HG02571 (cell line): ENCODE results near the gene PNPLA2.
A peak's percentile ranks its signal among the peaks of the same experiment; 100 is the strongest.

ENCODE experiments used
- ATAC-seq: cut with Tn5 transposase; IDR thresholded peaks from one replicate; pipeline ENCODE4 v1.9.1; 2021; ENCODE audit warnings: mild to moderate bottlenecking, moderate library complexity; ENCODE audit not compliant: unreplicated experiment

The PNPLA2 gene

DNA sequence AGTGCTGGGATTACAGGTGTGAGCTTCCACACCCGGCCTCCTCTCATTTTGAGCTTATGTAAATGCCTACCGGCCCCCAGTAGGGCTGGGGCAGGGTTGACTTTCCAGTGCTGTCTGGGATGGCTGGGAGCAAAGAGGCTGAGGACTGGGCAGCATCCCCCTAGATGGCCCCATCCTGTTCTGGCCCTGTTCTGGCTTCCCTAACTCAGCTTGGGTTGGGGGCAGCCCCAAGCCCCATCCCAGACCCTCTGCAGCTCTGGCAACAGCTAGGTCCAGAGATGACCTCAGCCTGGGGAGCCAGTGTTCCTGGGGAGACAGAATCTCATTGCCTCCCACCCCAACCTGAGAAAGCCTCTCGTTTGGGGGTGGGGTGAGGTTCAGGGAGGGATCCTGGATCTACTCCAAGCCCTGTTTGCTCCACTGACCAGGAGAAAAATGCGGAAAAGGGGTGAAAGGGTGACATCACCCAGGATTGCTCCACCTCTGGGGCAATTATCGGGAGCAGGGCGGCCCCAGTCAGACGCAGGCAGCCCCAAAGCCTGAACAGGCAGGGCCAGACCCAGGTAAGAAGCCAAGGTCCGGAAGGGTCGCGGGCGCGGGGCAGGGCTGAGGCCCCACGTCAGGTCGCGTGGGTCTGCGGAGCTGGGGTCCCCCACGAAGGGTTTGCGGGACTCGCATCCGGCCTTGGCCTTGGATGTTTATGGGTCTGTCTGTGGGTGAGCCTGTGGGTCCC, at the start of gene PNPLA2:
Gene PNPLA2, plus strand, starts transcription at position 519 of the 733 bp plus-strand sequence. CDS start 805 bp downstream, outside the sequence.
- ATAC-seq = no peak

- no peak for ATAC-seq
These were observed 48.6 kb upstream of the PNPLA2 start for GRCh38 chr11:769887-770641.

DNA sequence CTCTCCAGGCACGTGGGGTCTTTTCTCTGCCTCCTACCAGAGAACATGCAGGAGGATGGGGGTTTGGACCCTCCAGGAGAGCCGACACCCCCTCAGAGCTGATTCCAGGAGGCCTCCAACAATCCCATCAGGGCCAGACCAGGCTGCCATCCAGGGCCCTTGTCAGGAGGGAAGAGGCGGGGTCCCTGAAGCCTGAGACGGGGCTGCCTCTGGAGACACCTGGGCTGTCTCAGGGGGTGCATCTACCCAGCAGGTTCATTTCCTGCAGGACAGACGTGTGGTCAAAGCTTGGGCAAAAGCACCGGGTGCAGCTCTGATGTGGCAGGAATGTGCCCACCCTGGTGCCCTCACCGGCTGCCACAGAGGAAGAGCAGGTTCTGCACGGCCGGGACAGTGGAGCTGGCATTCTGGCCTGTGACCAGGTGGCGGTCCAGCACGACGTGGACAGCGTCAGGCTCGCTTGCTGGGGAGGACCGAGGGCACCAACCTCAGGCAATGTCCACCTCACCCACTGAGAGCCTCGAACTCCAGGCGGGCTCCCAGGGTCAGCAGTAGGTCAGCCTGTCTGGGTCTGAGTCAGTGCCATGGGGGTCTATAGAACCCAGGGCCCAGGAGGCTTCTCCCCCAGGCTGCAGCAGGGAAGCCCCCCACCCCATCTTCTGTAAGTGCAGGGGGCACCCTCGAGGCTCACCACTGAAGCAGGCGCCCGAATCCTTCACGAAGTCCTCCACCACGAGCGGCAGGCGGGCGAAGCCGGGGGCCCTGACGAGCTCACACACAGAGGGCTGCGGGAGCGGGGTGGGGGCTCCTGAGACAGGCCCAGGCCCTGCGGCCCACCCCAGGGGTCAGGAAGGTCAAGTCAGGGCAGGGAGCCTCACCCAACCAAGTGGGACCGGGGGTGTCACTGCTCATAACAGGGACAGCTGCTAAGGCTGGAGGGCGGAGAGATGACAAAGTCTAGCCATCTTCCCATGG, 47.8 kb upstream of the PNPLA2 start:
- ATAC-seq = no peak

DNA sequence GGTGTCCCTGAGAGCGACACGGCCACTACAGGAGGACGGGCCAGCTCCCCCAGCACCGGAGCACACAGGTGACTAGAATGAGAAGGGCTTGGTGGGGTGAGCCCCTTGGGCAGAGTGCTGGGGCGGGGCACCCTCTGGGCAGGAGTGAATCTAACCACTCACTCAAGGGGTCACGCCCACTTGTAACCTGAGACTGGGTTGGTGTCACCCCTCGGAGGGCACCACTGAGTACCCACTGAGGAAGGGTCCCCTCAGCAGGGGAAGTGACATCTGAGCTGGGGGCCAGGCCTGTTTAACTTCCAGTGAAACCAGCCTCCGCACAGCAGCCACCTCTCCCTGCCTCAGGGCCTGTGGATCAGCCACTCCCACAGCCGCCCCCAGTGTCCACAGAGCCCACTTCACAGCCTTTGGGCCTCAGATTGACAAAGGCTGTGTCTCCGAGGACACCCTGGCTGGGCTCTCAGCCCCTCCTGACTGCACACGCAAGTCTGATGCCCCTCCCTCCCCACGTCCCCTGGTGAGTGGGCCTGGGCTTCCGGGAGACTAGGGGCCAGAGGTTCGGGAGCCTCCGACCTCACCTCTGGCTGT, 47.0 kb upstream of the PNPLA2 start:
- ATAC-seq = no peak

- ATAC-seq = no peak
These were observed 46.0 kb upstream of the PNPLA2 start for GRCh38 chr11:772429-773390.

DNA sequence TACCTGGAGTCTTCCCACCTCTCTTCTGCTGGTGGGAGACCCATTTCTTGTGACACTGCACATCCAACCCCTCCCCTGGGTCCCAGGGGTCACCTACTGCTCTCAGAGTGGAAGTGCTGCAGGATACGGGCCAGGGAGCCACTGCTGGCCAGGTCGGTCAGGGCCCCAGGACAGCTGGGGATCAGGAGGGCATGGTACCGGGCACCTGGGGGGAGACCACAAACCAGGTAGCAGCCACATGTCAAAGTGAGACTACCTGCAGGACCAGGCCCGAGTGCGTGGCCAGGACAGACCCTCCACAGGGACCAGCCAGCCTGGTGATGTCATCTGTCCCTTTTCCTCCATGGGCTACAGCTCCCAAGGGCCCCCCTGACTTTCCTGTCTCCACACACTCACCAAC, 45.3 kb upstream of the PNPLA2 start:
- ATAC-seq = no peak

- ATAC-seq = no peak
These were observed 44.9 kb upstream of the PNPLA2 start for GRCh38 chr11:773830-774229.

GRCh38 chr11:774873-775592, 43.7 kb upstream of the PNPLA2 start:
- ATAC-seq = no peak

DNA sequence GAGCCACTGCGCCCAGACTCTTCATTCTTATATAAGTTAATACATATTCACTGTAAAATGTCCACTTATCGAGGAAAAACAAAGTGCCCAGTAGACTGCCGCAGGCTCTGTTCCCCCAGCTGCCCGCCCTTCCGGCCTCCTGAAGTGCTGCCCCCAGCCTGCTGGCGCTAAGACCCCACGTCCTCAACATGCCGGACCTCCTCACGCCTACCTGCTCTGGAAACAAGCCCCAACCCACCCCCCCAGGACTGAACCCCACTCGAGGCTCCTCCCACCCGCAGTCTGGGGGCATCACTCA, 42.5 kb upstream of the PNPLA2 start:
- ATAC-seq = no peak

GRCh38 chr11:776561-777287, 42.0 kb upstream of the PNPLA2 start:
- peak; percentile 36 for ATAC-seq

DNA sequence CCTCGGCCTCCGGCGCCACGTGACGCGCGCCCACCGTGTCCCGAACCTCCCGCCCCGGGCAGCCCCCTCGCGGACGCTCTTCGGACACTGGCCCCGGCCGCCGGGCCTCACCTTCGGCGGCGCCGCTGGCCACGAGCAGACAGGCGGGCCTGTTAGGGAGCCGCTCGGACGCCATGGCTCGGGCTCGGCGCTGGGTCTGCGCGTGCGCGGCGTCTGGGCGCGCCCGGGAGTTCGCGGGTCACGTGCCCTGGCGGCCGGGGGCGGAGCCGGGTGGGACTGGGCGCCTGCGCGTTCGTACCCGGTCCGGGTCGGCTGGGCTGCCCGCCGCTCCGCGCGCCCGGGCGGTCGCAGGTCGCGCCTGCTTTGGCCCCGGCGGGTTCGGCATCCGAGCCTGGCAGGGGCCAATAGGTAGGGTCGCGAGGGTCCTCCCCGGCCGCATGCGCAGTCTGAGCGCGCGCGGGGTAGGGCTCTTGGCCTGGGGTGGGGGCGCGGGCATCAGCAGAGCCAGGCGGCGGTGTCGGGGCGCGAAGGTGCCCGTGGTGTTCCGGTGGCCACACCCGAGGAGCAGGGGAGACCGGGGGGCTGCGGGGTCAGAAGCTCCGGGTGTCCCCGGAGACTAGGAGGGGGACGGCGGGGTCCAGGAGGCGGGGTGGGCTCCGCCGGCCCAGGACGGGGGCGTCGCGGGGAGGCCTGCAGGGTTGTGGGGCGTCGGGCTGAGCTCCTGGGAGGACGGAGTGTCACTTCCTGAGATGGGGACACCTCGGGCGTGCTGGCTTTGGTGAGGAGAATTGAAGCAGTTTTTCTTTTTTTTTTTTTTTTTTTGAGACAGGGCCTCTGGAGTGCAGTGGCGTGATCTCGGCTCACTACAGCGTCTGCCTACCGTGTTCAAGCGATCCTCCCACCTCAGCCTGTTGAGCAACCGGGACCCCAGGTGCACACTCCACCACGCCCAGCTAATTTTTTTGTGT, 41.1 kb upstream of the PNPLA2 start, which contains the start of gene GATD1:
Gene GATD1, minus strand, starts transcription at position 200 of the 968 bp plus-strand sequence. Its CDS starts 25 bp downstream, at position 175.
- peak; percentile 54 for ATAC-seq

DNA sequence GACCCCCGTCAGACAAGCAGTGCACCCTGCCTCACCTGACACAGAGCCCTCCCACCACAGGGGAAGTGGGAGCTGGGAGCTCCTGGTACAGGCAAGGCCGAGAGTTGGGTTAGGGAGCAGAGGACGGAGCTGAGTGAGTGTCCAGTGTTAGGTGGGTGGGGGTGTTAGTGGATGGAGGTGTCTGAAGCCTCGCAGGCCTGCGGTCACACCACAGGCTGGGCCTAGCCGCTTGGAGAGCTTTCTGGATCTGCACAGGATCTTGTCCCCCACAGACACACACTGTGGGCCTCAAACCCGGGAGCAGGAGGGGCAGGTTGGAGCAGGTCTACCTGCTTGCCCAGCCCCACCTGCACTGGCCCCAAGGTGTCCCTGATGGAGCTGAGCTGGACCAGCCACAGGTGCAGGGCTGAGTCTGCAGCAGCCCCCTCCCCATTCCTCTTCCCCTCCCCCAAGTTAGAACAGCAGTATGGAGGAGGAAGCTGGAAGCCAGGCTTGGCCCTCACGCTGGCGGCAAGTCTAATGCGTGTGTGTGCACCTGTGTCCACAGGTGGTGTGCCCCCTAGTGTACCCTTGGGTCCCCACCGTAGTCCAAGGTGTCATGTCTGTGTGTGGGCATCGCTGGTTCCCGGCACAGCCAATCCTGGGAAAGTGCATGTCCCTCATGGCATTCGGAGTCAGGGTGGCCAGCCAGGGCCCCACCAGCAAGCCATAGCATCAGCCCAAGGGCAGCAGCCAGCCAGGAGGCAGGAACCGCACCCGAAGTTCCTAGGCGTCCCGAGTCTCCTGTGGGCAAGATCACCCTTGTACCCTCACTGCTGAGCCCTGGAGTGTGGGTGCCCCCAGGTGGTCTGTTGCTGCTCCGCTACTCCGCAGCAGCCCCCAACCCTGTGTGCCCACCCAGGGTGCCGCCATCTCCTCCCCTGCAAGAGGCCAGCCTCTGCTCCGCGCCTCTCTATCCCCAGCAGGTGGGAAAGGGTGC, 39.4 kb upstream of the PNPLA2 start:
- ATAC-seq = no peak

- no peak for ATAC-seq
These were observed 38.7 kb upstream of the PNPLA2 start for GRCh38 chr11:779955-780532.

DNA sequence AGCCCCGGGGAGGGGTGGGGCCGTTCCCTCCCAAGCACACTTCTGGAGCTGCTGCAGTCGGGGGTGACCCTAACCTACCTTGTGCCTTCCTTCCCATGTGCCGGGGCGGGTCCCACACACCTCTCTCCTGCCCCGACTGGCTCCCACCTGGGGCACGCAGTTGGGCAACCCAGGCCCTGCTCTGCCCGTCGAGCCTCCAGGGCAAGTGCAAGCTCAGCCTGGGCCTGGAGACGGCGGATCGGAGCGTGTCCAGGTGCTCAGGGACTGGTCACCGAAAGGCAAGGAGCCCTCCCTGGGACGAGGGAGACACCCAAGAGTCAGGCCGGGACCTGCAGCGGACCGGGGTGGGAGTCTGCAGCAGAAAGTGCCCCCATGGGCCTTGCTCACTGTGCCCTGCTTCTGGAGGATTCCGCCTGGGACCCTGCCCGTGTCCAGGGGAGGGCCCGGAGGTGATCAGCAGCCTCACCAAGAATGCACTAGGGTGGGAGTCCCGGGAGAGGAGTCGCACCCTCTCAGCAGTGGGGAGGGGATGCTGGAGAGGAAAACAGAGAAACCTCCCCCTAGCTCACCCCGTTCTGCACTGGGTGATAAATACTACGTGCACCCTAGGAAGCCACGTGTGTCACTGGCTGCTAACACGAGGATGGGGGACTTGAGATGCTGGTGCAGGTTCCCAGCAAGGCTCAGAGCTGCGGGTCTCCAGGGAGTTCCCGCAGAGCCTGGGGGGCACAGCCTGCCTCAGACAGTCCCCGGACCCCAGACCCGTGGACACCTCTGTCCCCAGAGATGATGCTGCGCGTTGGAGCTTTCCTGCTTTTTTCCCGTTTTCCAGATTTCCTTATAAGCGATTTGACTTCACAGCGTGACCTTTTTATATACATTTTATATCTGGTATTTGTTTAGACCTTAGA, 36.2 kb upstream of the PNPLA2 start:
- ATAC-seq = no peak

DNA sequence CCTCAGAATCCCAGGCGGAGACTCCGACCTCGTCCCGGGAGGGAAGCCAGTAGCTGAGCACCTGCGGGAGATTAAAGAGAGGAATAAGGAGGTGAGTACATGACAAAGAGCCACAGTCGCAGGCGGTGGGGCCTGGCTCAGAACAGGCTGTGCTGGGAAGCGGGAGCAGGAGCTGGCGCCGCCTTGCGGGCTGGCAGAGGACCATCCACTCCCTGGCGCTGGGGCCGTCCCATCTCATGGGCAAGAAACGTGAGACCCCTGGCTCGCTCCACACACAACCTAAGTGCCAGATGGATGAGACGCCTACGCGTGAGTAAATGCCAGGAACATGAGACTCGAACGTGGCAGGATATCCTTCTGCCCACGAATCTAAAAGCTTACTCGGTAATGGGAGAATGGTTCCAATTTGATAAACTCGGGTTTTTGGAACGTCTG, 35.1 kb upstream of the PNPLA2 start:
- ATAC-seq = no peak
